Measurements from ENCODE around the gene TESMIN. TPM values are rescaled to one million over a fixed set of nuclear protein-coding genes. Genes with fewer than 3 reads are reported as not detected.

The TESMIN gene
- total RNA-seq, 2 experiments from 2014 or later = 7.8 to 8.1 TPM

DNA sequence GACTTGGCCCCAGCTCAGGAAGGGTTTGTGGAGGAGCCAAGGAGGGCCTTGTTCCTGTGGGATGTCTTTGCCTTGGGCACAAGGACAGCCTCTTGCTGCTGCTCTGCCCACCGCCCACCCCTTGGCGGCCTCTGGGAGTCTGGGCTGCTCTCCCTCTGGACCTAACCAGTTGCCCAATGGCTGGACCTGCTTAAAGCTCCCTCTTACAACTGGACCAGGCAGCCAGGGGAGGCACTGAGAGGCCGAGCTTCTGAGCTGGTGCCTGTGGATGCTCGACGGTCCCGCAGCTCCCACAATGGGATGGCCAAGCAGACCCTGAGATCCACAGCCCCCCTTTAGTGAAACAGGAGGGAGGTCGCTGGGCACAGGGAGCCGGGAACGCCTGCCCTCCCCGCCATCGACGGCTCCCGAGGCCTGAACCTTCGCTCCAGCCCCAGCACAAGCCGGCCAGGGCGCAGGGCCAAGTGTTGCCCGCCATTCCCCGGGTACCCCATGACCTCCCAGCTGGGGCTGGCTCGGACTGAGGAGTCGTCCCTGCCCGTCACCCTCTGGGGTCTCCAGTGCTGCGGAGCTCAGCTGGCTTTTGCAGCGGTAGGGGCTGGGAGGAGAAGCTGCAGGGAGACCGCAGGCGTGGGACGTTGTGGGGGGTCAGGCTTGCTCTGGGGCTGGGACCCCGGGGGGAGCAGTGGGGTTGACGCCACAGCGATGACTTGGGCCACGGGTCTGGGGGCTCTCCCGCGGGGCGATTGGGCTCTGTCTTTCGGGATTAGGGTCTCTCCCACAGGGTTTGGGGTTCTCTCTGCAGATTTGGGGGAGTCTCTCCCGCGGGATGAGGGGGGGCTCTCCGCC is 67.6 kb downstream of the TESMIN start:
- ChIA-PET CTCF (no interaction called here), POLR2A (no interaction called here)
- H3K4me1 Mint-ChIP-seq = no peaks in the 10 kb centered on the region
- H3K4me3 Mint-ChIP-seq = no peak overlapping the region
- no peaks in the 10 kb centered on the region for H3K36me3 Mint-ChIP-seq (ENCODE audit: low read depth)
- no peaks in the 10 kb centered on the region for H3K9me3 Mint-ChIP-seq
- H3K27ac Mint-ChIP-seq = no peak overlapping the region
- no peak for DNase-seq
- H3K27me3 Mint-ChIP-seq = peaks cover 42% of the 10 kb centered on the region

DNA sequence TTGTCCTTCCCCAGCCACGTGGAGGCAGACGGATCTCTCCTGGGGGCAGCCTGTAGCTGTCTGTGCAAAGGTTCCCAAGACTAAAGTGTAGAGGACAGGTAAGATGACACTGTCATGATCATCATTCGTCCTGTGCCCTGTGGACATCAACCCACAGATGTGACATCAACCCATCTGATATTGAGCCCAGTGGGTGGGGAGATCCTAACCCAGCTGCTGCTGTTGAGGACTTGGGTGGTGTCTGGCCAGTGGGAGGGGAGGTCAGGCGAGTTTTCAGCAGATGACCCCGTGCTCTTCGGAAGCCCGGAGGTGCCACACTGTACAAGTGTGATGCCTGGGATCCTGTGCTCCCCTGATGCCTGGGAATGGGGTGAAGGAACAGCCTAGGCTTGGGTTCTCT is 68.2 kb downstream of the TESMIN start:
- Mint-ChIP-seq H3K4me3 (no peak overlapping the region), H3K9me3 (no peaks in the 10 kb centered on the region), H3K4me1 (no peaks in the 10 kb centered on the region), H3K36me3 (ENCODE audit: low read depth) (no peaks in the 10 kb centered on the region), H3K27me3 (peaks cover 42% of the 10 kb centered on the region), H3K27ac (no peak overlapping the region)
- no peak for DNase-seq
- POLR2A ChIA-PET = no interaction called here
- CTCF ChIA-PET = no interaction called here

DNA sequence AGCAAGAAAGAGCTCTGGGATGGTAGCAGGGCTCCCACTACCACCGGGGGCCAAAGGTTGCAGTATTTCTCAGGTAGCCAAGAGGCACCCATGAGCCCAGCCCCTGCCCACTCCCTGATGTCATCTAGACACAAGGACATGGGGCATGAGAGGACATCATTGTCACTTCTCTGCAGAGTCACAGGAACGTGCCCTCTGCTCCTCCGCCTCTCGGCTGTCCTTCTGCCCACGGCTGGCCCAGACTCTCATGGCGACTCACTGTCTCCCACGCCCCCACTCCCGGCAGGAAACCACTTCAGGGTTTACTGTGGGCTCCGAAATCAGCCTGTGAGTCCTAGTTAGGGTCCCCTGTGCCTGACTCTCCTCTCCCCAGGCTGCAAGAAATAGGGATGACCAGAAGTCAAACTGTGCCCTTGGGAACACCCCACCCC is 68.8 kb downstream of the TESMIN start:
- no peaks in the 10 kb centered on the region for H3K4me1 Mint-ChIP-seq
- no peaks in the 10 kb centered on the region for H3K9me3 Mint-ChIP-seq
- H3K36me3 Mint-ChIP-seq (ENCODE audit: low read depth) = no peaks in the 10 kb centered on the region
- POLR2A ChIA-PET = no interaction called here
- CTCF ChIA-PET = no interaction called here
- no peak for DNase-seq
- H3K27me3 Mint-ChIP-seq = peaks cover 37% of the 10 kb centered on the region
- no peak overlapping the region for H3K4me3 Mint-ChIP-seq
- no peak overlapping the region for H3K27ac Mint-ChIP-seq

DNA sequence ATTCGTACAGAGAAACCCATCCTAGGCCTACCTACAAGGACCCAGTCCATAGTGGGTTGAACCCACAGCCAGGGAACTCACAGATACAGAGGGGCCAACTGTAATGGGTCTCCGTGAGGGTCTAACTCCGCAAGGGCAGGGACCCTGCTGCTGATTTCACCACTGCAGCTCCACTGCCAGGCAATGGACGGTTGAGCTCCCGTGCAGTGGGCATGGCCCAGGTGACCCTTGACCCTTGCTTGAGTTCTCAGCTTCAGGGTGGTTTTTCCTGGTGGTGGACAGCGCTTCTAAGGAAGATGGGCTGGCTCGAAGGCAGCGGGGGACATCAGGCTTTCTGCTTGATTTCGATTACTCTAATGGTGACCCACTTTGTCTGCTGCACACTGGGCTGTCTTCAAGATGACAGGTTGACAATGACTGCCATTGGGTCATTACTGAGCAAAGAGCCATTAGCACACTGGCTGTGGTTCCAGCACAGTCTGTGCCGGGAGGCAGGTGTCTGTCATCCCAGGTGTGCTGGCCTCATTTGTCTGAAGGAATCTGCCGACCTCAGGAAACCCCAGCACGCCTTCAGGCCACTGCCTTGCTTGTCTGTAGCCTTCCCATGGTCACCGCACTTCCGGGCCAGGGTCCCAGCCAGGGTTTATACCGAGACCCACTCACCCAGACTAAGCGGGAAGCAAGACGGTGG is 70.6 kb downstream of the TESMIN start:
- no peaks in the 10 kb centered on the region for H3K4me1 Mint-ChIP-seq
- POLR2A ChIA-PET = no interaction called here
- CTCF ChIA-PET = no interaction called here

DNA sequence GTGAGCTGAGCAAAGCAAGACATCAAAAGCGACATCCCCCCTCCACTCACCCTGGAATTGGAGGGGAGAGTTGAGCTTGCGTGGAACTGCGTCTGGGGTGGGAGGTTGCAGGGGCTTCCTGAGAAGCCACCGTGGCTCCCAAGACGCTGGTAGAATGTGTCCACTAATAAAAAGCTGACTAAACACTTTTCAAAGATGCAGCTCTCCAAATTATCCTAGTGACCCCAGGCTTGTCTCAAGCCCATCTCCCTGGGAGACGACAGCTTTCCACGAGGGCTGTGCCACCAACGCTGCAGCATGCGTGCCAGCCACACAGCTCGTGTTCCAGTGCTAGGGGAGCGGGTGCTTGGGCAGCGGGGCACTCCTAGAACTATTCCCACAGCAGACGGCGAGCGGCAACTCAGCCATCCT is 73.3 kb downstream of the TESMIN start:
- H3K4me3 Mint-ChIP-seq = no peak overlapping the region
- no peak for DNase-seq
- no peaks in the 10 kb centered on the region for H3K4me1 Mint-ChIP-seq
- no peaks in the 10 kb centered on the region for H3K9me3 Mint-ChIP-seq
- CTCF ChIA-PET = interaction anchor here (0.7 to 1.0 kb wide), 2 partner anchors 29 to 165 kb away, joined by 3 read pairs; no protein-coding TSS in a partner anchor
- no peak overlapping the region for H3K27ac Mint-ChIP-seq
- no peaks in the 10 kb centered on the region for H3K36me3 Mint-ChIP-seq (ENCODE audit: low read depth)
- H3K27me3 Mint-ChIP-seq = peaks cover 11% of the 10 kb centered on the region
- POLR2A ChIA-PET = no interaction called here

More for the DNA sequence above, 70.6 kb downstream of the TESMIN start:
- DNase-seq = no peak
- H3K36me3 Mint-ChIP-seq (ENCODE audit: low read depth) = no peaks in the 10 kb centered on the region
- H3K9me3 Mint-ChIP-seq = no peaks in the 10 kb centered on the region
- H3K4me3 Mint-ChIP-seq = no peak overlapping the region
- peaks cover 24% of the 10 kb centered on the region for H3K27me3 Mint-ChIP-seq
- H3K27ac Mint-ChIP-seq = no peak overlapping the region

DNA sequence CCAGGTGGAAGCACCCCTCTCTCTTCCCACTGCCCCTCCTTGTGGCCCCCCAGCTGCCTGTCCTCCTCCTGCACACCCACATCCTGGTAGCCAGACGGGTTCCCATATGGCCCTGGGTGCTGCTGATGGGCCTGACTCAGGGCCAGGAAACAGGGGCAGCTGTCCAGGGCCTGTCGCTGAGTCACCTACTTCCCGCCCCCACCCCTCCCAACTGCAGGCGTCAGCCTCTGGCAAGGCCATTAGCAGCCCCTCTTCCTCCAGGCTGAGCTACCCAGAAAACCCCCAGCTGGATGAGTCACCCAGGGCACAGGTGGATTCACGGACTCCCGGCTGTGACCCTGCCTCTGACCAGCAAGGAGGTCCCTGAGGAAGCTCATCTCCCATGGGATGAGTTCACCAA is 73.9 kb downstream of the TESMIN start:
- Mint-ChIP-seq H3K4me1 (no peaks in the 10 kb centered on the region), H3K9me3 (no peaks in the 10 kb centered on the region), H3K27me3 (peaks cover 5% of the 10 kb centered on the region), H3K27ac (no peak overlapping the region), H3K4me3 (no peak overlapping the region), H3K36me3 (ENCODE audit: low read depth) (no peaks in the 10 kb centered on the region)
- no peak for DNase-seq
- POLR2A ChIA-PET = no interaction called here
- CTCF ChIA-PET = interaction anchor here (0.7 to 1.0 kb wide), 2 partner anchors 28 to 165 kb away, joined by 3 read pairs; no protein-coding TSS in a partner anchor

DNA sequence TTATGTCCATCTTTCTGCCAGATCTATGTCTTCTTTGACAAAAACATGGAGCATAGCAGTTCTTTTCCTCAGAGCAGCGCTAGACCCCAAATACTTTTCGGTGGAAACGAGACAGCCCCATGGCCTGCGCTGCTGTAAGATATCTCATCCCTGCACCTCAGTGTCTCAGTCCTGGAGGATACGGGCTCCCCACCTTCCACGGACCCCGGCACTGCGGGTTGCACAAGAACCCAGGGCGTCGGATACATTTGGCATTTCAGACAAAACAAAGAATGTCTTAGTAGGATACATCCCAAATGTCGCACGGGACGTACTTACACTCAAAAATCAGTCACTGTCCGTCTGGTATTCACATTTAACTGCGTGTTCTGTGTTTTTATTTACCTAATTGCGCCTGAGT is 76.9 kb downstream of the TESMIN start:
- no peaks in the 10 kb centered on the region for H3K36me3 Mint-ChIP-seq (ENCODE audit: low read depth)
- ChIA-PET CTCF (no interaction called here), POLR2A (no interaction called here)
- no peak overlapping the region for H3K27ac Mint-ChIP-seq
- DNase-seq = no peak
- peaks cover 3% of the 10 kb centered on the region for H3K27me3 Mint-ChIP-seq
- no peaks in the 10 kb centered on the region for H3K4me1 Mint-ChIP-seq
- no peak overlapping the region for H3K4me3 Mint-ChIP-seq
- H3K9me3 Mint-ChIP-seq = no peaks in the 10 kb centered on the region

DNA sequence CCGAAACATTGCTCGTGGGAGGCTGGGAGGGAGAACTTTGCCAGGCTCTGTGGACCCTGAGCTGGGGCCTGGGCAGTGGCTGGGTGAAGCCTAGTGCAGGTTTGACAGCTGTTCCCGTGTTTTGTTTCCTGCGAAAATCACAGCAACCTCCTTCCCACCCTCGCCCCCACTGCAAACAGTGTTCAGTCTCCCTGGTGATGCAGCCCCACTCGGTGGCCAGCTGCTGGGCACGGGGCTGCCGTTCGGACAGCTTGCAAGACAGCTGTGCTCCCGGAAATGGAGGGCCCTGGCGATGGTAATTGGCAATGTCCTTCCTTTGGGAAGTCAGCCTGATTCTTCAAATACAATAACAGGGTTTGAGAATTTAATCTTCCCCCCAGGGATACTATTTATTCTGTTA is 77.3 kb downstream of the TESMIN start:
- H3K9me3 Mint-ChIP-seq = no peaks in the 10 kb centered on the region
- no peak for DNase-seq
- H3K27ac Mint-ChIP-seq = no peak overlapping the region
- H3K4me3 Mint-ChIP-seq = no peak overlapping the region
- H3K36me3 Mint-ChIP-seq (ENCODE audit: low read depth) = no peaks in the 10 kb centered on the region
- peaks cover 3% of the 10 kb centered on the region for H3K27me3 Mint-ChIP-seq
- ChIA-PET POLR2A (no interaction called here), CTCF (no interaction called here)
- H3K4me1 Mint-ChIP-seq = no peaks in the 10 kb centered on the region

DNA sequence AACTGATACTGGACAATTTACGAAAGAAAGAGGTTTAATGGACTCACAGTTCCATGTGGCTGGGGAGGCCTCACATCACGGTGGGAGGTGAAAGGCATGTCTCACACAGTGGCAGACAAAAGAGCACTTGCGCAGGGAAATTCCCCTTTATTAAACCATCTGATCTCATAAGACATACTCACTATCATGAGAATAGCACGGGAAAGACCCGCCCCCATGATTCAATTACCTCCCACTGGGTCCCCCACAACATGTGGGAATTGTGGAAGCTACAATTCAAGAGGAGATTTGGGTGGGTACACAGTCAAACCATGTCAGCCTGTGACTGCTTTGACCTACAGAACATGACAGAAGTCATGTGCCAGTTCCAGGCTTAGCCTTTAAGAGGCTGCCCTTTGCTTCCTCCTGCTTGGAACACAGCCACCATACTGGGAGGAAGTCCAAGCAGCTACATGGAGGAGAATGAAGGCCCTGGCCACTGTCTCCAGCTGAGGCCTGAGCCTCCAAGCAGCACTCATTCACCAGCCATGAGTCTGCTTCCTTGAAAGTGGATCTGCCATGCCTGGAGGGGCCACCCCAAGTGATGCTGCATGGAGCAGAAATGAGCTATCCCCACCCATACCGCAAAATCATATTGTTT is 77.9 kb downstream of the TESMIN start:
- peaks cover 3% of the 10 kb centered on the region for H3K27me3 Mint-ChIP-seq
- no peak for DNase-seq
- ChIA-PET CTCF (interaction anchor here (0.7 kb wide), 1 partner anchor 28 kb away, joined by 5 read pairs; no protein-coding TSS in a partner anchor), POLR2A (no interaction called here)
- no peak overlapping the region for H3K4me3 Mint-ChIP-seq
- no peaks in the 10 kb centered on the region for H3K4me1 Mint-ChIP-seq
- no peaks in the 10 kb centered on the region for H3K9me3 Mint-ChIP-seq
- no peaks in the 10 kb centered on the region for H3K36me3 Mint-ChIP-seq (ENCODE audit: low read depth)
- no peak overlapping the region for H3K27ac Mint-ChIP-seq

DNA sequence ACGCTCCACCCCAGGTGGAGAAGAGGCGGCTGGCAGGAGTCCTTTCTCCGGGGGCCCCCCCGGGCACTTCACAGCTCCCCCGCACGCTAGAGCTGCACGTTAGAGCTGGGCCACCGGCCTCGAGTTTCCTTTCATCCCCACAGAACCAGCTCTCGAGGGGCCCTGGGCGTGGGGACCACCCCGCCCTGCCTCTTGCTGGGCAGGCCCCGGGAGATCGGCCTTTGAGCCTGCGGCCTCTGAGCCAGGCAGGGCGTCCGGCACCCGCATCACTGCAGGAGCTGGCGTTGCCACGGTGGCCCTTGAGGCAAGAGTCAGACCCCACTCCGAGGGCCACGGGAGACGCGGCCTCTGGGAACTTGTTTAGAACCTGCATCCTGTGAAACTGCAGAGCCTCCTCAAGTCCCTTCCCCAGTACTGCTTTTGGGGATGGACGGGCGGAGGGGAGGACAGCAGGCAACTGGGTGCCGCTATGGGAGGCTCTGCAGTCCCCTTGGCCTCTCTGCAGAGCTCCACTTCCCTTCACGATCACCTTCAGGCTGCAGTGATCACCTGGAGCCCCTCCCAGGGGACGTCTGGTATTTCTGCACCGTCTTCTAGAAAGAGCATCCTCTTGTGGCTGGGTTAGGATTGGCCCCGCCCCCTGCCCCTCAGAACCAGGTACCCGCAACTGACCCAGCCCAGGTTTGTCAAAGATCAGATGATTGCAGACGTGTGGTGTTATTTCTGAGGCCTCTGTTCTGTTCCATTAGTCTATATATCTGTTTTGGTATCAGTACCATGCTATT is 80.9 kb downstream of the TESMIN start:
- POLR2A ChIA-PET = no interaction called here
- H3K4me3 Mint-ChIP-seq = no peak overlapping the region
- no peak for DNase-seq
- no peak overlapping the region for H3K27ac Mint-ChIP-seq
- H3K9me3 Mint-ChIP-seq = no peaks in the 10 kb centered on the region
- peaks cover 3% of the 10 kb centered on the region for H3K27me3 Mint-ChIP-seq
- H3K4me1 Mint-ChIP-seq = no peaks in the 10 kb centered on the region
- H3K36me3 Mint-ChIP-seq (ENCODE audit: low read depth) = no peaks in the 10 kb centered on the region
- CTCF ChIA-PET = no interaction called here

DNA sequence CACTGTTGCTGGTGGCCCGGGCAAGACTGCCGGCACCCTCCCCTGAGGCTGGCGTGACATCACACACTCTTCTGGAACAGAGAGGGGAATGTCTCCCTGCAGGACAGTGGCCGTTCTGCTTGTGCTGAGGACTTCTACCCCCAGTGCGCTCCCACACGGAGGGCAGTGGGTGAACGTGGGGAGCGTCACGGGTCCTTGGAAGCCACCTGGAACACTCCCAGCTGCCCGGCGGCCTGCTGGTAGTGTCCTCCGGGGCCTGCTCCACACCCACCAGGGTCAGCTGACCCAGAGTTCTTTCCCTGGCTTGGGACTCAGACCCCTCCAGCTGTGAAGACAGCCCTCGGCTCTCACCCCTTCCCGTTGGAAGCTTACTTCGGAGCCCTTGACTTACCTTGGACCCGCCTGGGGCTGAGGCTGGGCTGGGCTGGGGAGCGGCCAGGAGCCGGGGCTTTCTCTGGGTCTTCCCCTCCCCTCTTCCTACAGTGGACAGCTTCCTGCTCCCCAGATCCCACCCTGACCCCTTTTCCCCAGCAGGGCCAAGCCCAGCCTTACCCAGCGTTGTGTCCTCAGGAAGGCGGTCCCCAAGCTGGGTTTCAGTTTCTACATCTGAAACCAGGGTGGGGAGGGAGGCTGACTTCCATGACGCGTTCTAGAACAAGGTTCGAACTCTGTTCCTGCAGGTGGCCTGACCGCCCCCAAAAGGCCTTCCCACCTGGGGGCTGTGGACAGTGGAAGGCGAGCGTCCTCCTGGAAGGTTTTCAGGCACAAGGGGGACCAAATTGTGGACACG is 81.8 kb downstream of the TESMIN start:
- no peak for DNase-seq

More for the DNA sequence above, 81.8 kb downstream of the TESMIN start:
- Mint-ChIP-seq H3K9me3 (no peaks in the 10 kb centered on the region), H3K4me3 (no peak overlapping the region), H3K36me3 (ENCODE audit: low read depth) (no peaks in the 10 kb centered on the region), H3K4me1 (no peaks in the 10 kb centered on the region), H3K27ac (no peak overlapping the region), H3K27me3 (peaks cover 3% of the 10 kb centered on the region)
- ChIA-PET POLR2A (no interaction called here), CTCF (no interaction called here)

All from activated CD4-positive, alpha-beta T cell treated with anti-CD3 and anti-CD28 coated beads, Interleukin-2, amount 10 ng/mL, durations not matched to agents 7 days and 5 days (primary cell).